Trophoblast cell (in vitro differentiated cells and primary cell): ENCODE data around the gene SLC19A1.

Experiments used
- DNase-seq, 2 donors: peaks; one replicate each; pipeline ENCODE4 v3.0.0-alpha.2; 2016
- H2AFZ ChIP-seq: 2 replicates; pipeline ENCODE4 v1.6.1; 2013; ENCODE audit warnings: low read length, moderate library complexity, mild to moderate bottlenecking; ENCODE audit not compliant: insufficient read depth, poor library complexity
- H2AK5ac ChIP-seq: 2 replicates; pipeline ENCODE4 v1.6.1; 2013; ENCODE audit warnings: mild to moderate bottlenecking, low read length
- H2BK120ac ChIP-seq: 2 replicates; pipeline ENCODE4 v1.6.1; 2013; ENCODE audit warnings: low read length, mild to moderate bottlenecking, moderate library complexity; ENCODE audit not compliant: insufficient read depth, poor library complexity
- H2BK12ac ChIP-seq: 2 replicates; pipeline ENCODE4 v1.6.1; 2013; ENCODE audit warnings: mild to moderate bottlenecking, low read length, moderate library complexity
- H2BK5ac ChIP-seq: 2 replicates; pipeline ENCODE4 v1.6.1; 2013; ENCODE audit warnings: low read length, low read depth, moderate library complexity, mild to moderate bottlenecking; ENCODE audit not compliant: poor library complexity
- H3K14ac ChIP-seq: 2 replicates; pipeline ENCODE4 v1.6.1; 2013; ENCODE audit warnings: mild to moderate bottlenecking, low read length
- H3K18ac ChIP-seq: 2 replicates; pipeline ENCODE4 v1.6.1; 2013; ENCODE audit warnings: mild to moderate bottlenecking, low read length
- H3K23ac ChIP-seq: 2 replicates; pipeline ENCODE4 v1.6.1; 2013; ENCODE audit warnings: low read length
- H3K27ac ChIP-seq: 2 replicates; pipeline ENCODE4 v1.5.1; 2013; ENCODE audit warnings: low read depth, mild to moderate bottlenecking, inconsistent platforms, low read length, moderate library complexity
- H3K27me3 ChIP-seq: 2 replicates; pipeline ENCODE4 v1.6.1; 2013; ENCODE audit warnings: inconsistent platforms, mild to moderate bottlenecking, low read length, moderate library complexity; ENCODE audit not compliant: insufficient read depth
- H3K36me3 ChIP-seq, 2 experiments: 1 replicate in 1 of 2; 2 replicates in 1 of 2; pipeline ENCODE4 v1.6.1; 2013; ENCODE audit warnings: low read length in 2 of 2, mild to moderate bottlenecking in 2 of 2, moderate library complexity in 1 of 2; ENCODE audit not compliant: insufficient read depth in 2 of 2, control insufficient read depth in 1 of 2
- H3K4ac ChIP-seq: 2 replicates; pipeline ENCODE4 v1.6.1; 2013; ENCODE audit warnings: low read depth, mild to moderate bottlenecking, low read length, moderate library complexity
- H3K4me1 ChIP-seq, 2 experiments: 1 replicate in 1 of 2; 2 replicates in 1 of 2; pipeline ENCODE4 v1.6.1; 2013; ENCODE audit warnings: low read length in 2 of 2, mild to moderate bottlenecking in 2 of 2, moderate library complexity in 1 of 2; ENCODE audit not compliant: insufficient read depth in 2 of 2, control insufficient read depth in 1 of 2
- H3K4me2 ChIP-seq: 2 replicates; pipeline ENCODE4 v1.6.1; 2013; ENCODE audit warnings: inconsistent platforms, mild to moderate bottlenecking, low read length, moderate library complexity
- H3K4me3 ChIP-seq: 2 replicates; pipeline ENCODE4 v1.5.1; 2013; ENCODE audit warnings: mild to moderate bottlenecking, low read depth, low read length, inconsistent platforms
- H3K79me1 ChIP-seq: one replicate; pipeline ENCODE4 v1.6.1; 2013; ENCODE audit warnings: low read length
- H3K79me2 ChIP-seq: 2 replicates; pipeline ENCODE4 v1.6.1; 2013; ENCODE audit warnings: low read length, mild to moderate bottlenecking; ENCODE audit not compliant: control insufficient read depth, insufficient read depth, poor library complexity
- H3K9ac ChIP-seq: 2 replicates; pipeline ENCODE4 v1.6.1; 2013; ENCODE audit warnings: mild to moderate bottlenecking, low read length
- H3K9me3 ChIP-seq: 2 replicates; pipeline ENCODE4 v1.6.1; 2013; ENCODE audit warnings: low read depth, mild to moderate bottlenecking, control low read depth, inconsistent platforms, low read length; ENCODE audit not compliant: insufficient read depth
- H4K12ac ChIP-seq: 2 replicates; pipeline ENCODE4 v1.6.1; 2013; ENCODE audit warnings: low read depth, mild to moderate bottlenecking, low read length, moderate library complexity
- H4K8ac ChIP-seq: 2 replicates; pipeline ENCODE4 v1.6.1; 2013; ENCODE audit warnings: low read depth, mild to moderate bottlenecking, low read length, moderate library complexity
- H4K91ac ChIP-seq: one replicate; pipeline ENCODE4 v1.6.1; 2013; ENCODE audit warnings: low read depth, mild to moderate bottlenecking, low read length, moderate library complexity
- WGBS: extraction: QIAGEN DNeasy Blood & Tissue Kit; methylation state at CpG from one replicate; pipeline ENCODE4 v1.1.7; 2013; ENCODE audit warnings: missing lambda C conversion rate; ENCODE audit not compliant: insufficient read length, insufficient coverage; ENCODE audit errors: extremely low coverage; 5-methylcytosine and 5-hydroxymethylcytosine counted together

SLC19A1 gene

DNA sequence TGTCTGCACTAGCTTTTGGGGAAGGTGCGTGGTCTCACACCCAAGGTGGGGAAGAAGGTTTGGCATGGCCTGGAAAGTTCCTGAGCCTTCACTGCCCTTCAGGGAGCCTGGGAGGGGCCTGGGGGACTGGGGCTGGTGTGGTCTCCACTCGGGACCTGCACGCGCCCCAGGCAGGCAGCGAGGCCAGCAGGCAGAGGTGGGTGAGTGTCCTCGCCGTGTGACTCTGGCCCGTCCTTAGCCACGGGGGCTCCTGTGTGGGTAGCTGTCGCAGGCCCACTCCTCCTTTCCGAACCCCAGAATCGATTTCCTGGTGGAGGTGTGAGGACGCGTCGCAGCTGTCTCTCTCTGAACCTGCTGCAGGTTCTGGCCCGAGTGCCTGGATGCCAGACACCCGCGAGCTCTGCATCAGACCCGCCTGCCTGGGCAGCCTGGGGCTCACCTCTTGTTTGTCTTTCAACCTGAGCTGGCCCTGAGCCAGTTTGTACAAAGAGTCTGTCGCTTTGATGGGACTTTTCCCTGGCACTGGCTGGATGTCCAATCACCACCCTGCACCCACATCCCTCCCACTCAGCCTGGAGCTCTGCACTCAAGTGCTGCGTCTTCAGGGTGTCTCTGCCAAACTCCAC is 36.0 kb upstream of the SLC19A1 start:
- no peak overlapping the region for H3K4ac ChIP-seq
- H3K4me2 ChIP-seq, result no peak overlapping the region
- no CpG with 5 or more reads among the region's 21 CpGs for WGBS
- no peaks in the 10 kb centered on the region for H3K36me3 ChIP-seq
- H3K4me3 ChIP-seq, result no peak overlapping the region
- no peaks in the 10 kb centered on the region for H3K27me3 ChIP-seq
- H3K9me3 ChIP-seq, result peaks cover 7% of the 10 kb centered on the region
- H4K8ac ChIP-seq, result no peak overlapping the region
- no peak overlapping the region for H2AFZ ChIP-seq
- no peaks in the 10 kb centered on the region for H3K79me2 ChIP-seq
- no peaks in the 10 kb centered on the region for H3K79me1 ChIP-seq
- H2BK120ac ChIP-seq, result no peak overlapping the region
- no peak overlapping the region for H2BK12ac ChIP-seq
- H2BK5ac ChIP-seq, result no peak overlapping the region
- no peak overlapping the region for H3K14ac ChIP-seq
- no peak overlapping the region for H3K23ac ChIP-seq
- H3K18ac ChIP-seq, result no peak overlapping the region
- H3K9ac ChIP-seq, result no peak overlapping the region
- H3K27ac ChIP-seq, result no peak overlapping the region
- H2AK5ac ChIP-seq, result no peak overlapping the region
- DNase-seq, result no peak
- no peak overlapping the region for H4K12ac ChIP-seq
- no peak overlapping the region for H4K91ac ChIP-seq
- H3K4me1 ChIP-seq, result peaks cover 0 to 5% of the 10 kb centered on the region in 2 experiments

DNA sequence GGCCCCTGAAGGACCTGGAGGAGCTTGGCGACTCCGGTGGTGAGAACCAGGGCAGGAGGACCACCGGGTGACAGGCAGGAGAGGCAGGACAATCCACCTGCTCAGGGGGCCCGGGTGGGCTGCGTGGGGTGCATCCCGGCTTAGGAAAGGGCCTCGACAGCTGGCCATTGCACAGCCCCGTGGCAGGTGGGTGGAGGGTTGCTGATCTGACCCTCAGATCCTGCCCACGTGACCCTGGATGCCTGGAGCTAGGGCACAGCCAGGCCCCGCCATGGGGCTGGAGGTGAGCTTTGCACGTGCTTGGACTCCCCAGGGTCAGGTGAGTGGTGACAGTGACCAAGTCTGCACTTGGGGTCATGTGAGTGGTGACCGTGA is 35.5 kb upstream of the SLC19A1 start:
- no peaks in the 10 kb centered on the region for H3K79me2 ChIP-seq
- no peaks in the 10 kb centered on the region for H3K27me3 ChIP-seq
- H3K4me1 ChIP-seq, result peaks cover 0 to 5% of the 10 kb centered on the region in 2 experiments
- no peak overlapping the region for H3K9ac ChIP-seq
- no CpG with 5 or more reads among the region's 12 CpGs for WGBS
- no peak overlapping the region for H3K4ac ChIP-seq
- peaks cover 6% of the 10 kb centered on the region for H3K9me3 ChIP-seq
- no peak overlapping the region for H3K4me2 ChIP-seq
- no peak overlapping the region for H3K23ac ChIP-seq
- H2BK120ac ChIP-seq, result no peak overlapping the region
- H3K27ac ChIP-seq, result no peak overlapping the region
- no peak overlapping the region for H2BK12ac ChIP-seq
- no peak overlapping the region for H2BK5ac ChIP-seq
- no peak overlapping the region for H2AK5ac ChIP-seq
- H2AFZ ChIP-seq, result no peak overlapping the region
- H4K12ac ChIP-seq, result no peak overlapping the region
- no peak overlapping the region for H4K8ac ChIP-seq
- H3K4me3 ChIP-seq, result no peak overlapping the region
- no peak overlapping the region for H4K91ac ChIP-seq
- no peak overlapping the region for H3K18ac ChIP-seq
- no peaks in the 10 kb centered on the region for H3K36me3 ChIP-seq
- no peak overlapping the region for H3K14ac ChIP-seq
- no peak for DNase-seq
- H3K79me1 ChIP-seq, result no peaks in the 10 kb centered on the region

GRCh38 chr21:45576838-45577737 is 34.8 kb upstream of the SLC19A1 start:
- no CpG with 5 or more reads among the region's 24 CpGs for WGBS
- no peak for DNase-seq
- Histone ChIP-seq H3K4ac (no peak overlapping the region), H2AK5ac (no peak overlapping the region), H2AFZ (no peak overlapping the region), H3K27me3 (no peaks in the 10 kb centered on the region), H3K4me1 (peaks cover 0 to 5% of the 10 kb centered on the region in 2 experiments), H4K91ac (no peak overlapping the region), H3K79me2 (no peaks in the 10 kb centered on the region), H2BK120ac (no peak overlapping the region), H3K9me3 (peaks cover 4% of the 10 kb centered on the region), H3K4me2 (no peak overlapping the region), H3K4me3 (no peak overlapping the region), H3K18ac (no peak overlapping the region), H2BK5ac (no peak overlapping the region), H3K79me1 (no peaks in the 10 kb centered on the region), H4K12ac (no peak overlapping the region), H3K36me3 (no peaks in the 10 kb centered on the region), H3K23ac (no peak overlapping the region), H3K14ac (no peak overlapping the region), H3K27ac (no peak overlapping the region), H4K8ac (no peak overlapping the region), H2BK12ac (no peak overlapping the region), H3K9ac (no peak overlapping the region)

GRCh38 chr21:45575993-45576837 is 34.0 kb upstream of the SLC19A1 start:
- no peak overlapping the region for H3K4me3 ChIP-seq
- H3K9ac ChIP-seq, result no peak overlapping the region
- no peak overlapping the region for H3K4ac ChIP-seq
- H4K12ac ChIP-seq, result no peak overlapping the region
- no peaks in the 10 kb centered on the region for H3K27me3 ChIP-seq
- H2BK5ac ChIP-seq, result no peak overlapping the region
- no peak overlapping the region for H2BK12ac ChIP-seq
- H3K79me1 ChIP-seq, result no peaks in the 10 kb centered on the region
- H2BK120ac ChIP-seq, result no peak overlapping the region
- H3K18ac ChIP-seq, result no peak overlapping the region
- H3K4me1 ChIP-seq, result peaks cover 0 to 5% of the 10 kb centered on the region in 2 experiments
- no peak overlapping the region for H3K23ac ChIP-seq
- no peaks in the 10 kb centered on the region for H3K79me2 ChIP-seq
- no peaks in the 10 kb centered on the region for H3K36me3 ChIP-seq
- no peak for DNase-seq
- peaks cover 3% of the 10 kb centered on the region for H3K9me3 ChIP-seq
- no peak overlapping the region for H2AFZ ChIP-seq
- no peak overlapping the region for H4K91ac ChIP-seq
- H2AK5ac ChIP-seq, result no peak overlapping the region
- WGBS, result no CpG with 5 or more reads among the region's 21 CpGs
- H4K8ac ChIP-seq, result no peak overlapping the region
- no peak overlapping the region for H3K27ac ChIP-seq
- no peak overlapping the region for H3K14ac ChIP-seq
- no peak overlapping the region for H3K4me2 ChIP-seq
